ENCODE results near the gene CASP1.
"Not testable (repeated sequence)": the region's sequence is repeated elsewhere in the genome, so short reads cannot be mapped to it uniquely, and the experiment has no call there.

- not testable (repeated sequence) for TF ChIP-seq CTCF (conservative IDR thresholded peaks at IDR 0.05; ENCODE audit: low read length); EZH2phosphoT487 (IDR thresholded peaks at IDR 0.05; ENCODE audit: borderline replicate concordance, low read depth, low read length)
Observed at GRCh38 chr11:105072080-105072479, 37.1 kb upstream of the CASP1 start.
